ENCODE results near the gene APEX1. TPM values are rescaled to one million over a fixed set of nuclear protein-coding genes. Genes with fewer than 3 reads are reported as not detected.

The APEX1 gene
- total RNA-seq, 1 experiment from 2014 or later, result 235 TPM

GRCh38 chr14:20486684-20487395 is 31.8 kb downstream of the APEX1 start:
- POLR2A ChIA-PET, result interaction anchor here (0.9 kb wide), 2 partner anchors 14 to 143 kb away, joined by 3 read pairs; partner anchors contain the start of gene PARP2
- CTCF ChIA-PET, result interaction anchor here (1.0 to 1.8 kb wide), 7 partner anchors 10 to 121 kb away, joined by 3 to 7 read pairs (median 4); partner anchors contain the start of genes APEX1, PIP4P1 and TEP1
- Histone ChIP-seq H3K9me3 (ENCODE audit: control insufficient read depth in 1 of 2, insufficient read depth in 1 of 2, low read depth in 1 of 2, low read length in 2 of 2) (no peaks in the 10 kb centered on the region), H3K4me3 (replicated peaks in 1 of 2; ENCODE audit: low read depth in 1 of 2, low read length in 2 of 2) (no peak overlapping the region), H2AFZ (ENCODE audit: low read depth, low read length, poor library complexity, severe bottlenecking) (no peak overlapping the region), H3K27ac (ENCODE audit: low read depth, low read length) (no peak overlapping the region), H3K36me3 (ENCODE audit: control insufficient read depth in 1 of 2, insufficient read depth in 2 of 2, low read length in 2 of 2) (no peaks in the 10 kb centered on the region), H3K9me2 (ENCODE audit: insufficient read depth) (no peaks in the 10 kb centered on the region), H3K4me2 (ENCODE audit: low read length) (no peak overlapping the region), H4K20me1 (ENCODE audit: insufficient read depth) (no peaks in the 10 kb centered on the region), H3K4me1 (ENCODE audit: control insufficient read depth in 1 of 2, insufficient read depth in 2 of 2, low read length in 2 of 2) (peaks cover 7 to 25% of the 10 kb centered on the region in 2 experiments; a peak in 3 of 4 replicates), H3K79me2 (ENCODE audit: insufficient read depth, low read length) (no peaks in the 10 kb centered on the region), H3K9ac (ENCODE audit: low read length) (no peak overlapping the region), H3K27me3 (ENCODE audit: insufficient read depth, low read length) (no peaks in the 10 kb centered on the region)
- ATAC-seq, result no peak
- RAD21 ChIA-PET (ENCODE audit: low non-redundant PET in 1 of 2, low total read pairs in 2 of 2, uncharacterized antibody in 2 of 2, unreplicated experiment in 2 of 2), result no interaction called here
- no TSS peak for BruUV-seq (replicated peaks)
- no peak for DNase-seq (ENCODE audit: low read depth, low spot score)
- intact Hi-C loops (cut with micrococcal nuclease), result loop anchor here (1.0 kb wide), 1 partner anchor 119 kb away; no protein-coding TSS in a partner anchor
- TF ChIP-seq JUND (IDR thresholded peaks at IDR 0.05) (no peak), SIN3A (IDR thresholded peaks at IDR 0.05; ENCODE audit: low read depth) (no peak), TCF7L2 (IDR thresholded peaks at IDR 0.05; ENCODE audit: borderline replicate concordance, extremely low read depth, insufficient read depth, insufficient read length) (no peak), RAD21 (IDR thresholded peaks at IDR 0.05; ENCODE audit: low read depth) (no peak), YY1 (IDR thresholded peaks at IDR 0.05; ENCODE audit: extremely low read depth, insufficient replicate concordance, low read depth, low read length) (no peak), EZH2phosphoT487 (IDR thresholded peaks at IDR 0.05; ENCODE audit: borderline replicate concordance) (no peak), SRF (IDR thresholded peaks at IDR 0.05; ENCODE audit: low read depth) (no peak), EZH2 (IDR thresholded peaks at IDR 0.05) (no peak), MAX (IDR thresholded peaks at IDR 0.05) (no peak)
- TF ChIP-seq, protein P1, sequence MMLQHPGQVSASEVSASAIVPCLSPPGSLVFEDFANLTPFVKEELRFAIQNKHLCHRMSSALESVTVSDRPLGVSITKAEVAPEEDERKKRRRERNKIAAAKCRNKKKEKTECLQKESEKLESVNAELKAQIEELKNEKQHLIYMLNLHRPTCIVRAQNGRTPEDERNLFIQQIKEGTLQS (IDR thresholded peaks at IDR 0.05), result no peak
- TF ChIP-seq, protein P2, sequence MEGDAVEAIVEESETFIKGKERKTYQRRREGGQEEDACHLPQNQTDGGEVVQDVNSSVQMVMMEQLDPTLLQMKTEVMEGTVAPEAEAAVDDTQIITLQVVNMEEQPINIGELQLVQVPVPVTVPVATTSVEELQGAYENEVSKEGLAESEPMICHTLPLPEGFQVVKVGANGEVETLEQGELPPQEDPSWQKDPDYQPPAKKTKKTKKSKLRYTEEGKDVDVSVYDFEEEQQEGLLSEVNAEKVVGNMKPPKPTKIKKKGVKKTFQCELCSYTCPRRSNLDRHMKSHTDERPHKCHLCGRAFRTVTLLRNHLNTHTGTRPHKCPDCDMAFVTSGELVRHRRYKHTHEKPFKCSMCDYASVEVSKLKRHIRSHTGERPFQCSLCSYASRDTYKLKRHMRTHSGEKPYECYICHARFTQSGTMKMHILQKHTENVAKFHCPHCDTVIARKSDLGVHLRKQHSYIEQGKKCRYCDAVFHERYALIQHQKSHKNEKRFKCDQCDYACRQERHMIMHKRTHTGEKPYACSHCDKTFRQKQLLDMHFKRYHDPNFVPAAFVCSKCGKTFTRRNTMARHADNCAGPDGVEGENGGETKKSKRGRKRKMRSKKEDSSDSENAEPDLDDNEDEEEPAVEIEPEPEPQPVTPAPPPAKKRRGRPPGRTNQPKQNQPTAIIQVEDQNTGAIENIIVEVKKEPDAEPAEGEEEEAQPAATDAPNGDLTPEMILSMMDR (IDR thresholded peaks at IDR 0.05 in 2 of 3, conservative IDR thresholded peaks at IDR 0.05 in 1 of 3; ENCODE audit: borderline replicate concordance in 1 of 3, insufficient read depth in 1 of 3, low read depth in 2 of 3, low read length in 2 of 3), result no peak
